ENCODE data around the gene CFAP100.

CFAP100 gene

GRCh38 chr3:126446791-126447190 lies 52.1 kb downstream of the CFAP100 start:
- no peak for DNase-seq

DNA sequence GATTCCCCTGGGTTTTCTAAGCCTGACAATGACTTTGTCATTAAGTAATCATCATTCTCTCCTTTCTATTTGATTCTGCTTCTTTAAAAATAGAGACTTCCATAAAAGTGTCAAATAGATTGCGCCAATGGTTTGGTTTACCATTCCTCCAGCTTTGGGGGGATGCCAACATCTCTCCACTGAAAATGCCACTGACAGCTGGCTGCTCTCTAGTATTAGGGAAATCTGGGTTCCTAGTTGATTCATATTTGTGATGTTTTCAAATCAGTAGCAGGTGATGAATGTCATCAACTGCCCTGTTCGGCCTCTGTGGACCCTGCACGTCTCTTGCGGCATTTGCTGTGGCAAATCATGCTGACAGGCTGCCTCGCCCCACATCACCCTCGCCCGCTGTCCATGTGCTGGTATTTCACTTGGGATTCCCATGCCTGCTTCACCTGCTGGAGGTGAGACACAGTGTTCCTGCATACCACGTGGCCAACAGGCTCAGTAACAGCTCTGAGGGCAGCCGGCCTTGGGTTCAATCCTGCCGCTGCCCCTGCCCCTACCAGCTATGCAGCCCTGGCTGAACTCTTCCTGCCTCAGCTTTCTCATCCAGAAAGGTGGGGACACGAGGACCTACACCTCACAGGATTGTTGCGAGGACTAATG lies 52.9 kb downstream of the CFAP100 start:
- DNase-seq = no peak

GRCh38 chr3:126448136-126448892 lies 53.6 kb downstream of the CFAP100 start:
- DNase-seq = no peak

DNA sequence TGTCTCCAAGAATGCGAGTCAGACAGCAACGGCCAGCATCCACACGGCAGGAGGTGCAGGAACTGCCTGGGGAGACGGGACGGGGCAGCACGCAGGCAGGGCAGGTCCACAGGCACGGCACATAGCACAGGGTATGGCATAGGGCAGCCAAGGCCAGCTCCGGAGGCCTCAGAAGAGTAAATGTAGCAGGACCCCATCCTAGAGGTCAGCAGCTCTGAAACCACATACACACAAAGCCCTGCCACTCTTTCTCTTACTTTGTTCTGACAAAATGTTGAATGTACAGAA lies 54.1 kb downstream of the CFAP100 start:
- no peak for DNase-seq

DNA sequence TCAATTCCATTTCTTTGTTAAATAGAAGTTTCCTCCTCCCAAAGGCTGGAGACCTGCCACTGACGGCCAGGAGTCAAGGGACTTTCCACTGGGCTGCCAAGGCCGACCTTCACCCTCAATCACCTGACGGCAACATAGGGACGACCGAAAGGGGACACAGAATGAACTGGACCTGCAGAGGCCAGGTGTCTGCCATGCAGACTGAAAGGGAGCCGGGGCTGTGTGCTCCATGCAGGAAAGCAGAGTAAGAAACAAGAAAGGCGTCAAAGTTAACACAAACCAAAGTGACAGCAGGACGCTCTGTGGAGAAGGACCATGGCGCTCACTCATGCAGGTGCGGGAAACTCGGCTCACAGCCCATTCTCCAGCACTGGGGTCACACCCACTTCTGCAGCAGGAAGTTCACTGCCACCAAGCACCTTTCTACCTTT lies 54.9 kb downstream of the CFAP100 start:
- DNase-seq = no peak

GRCh38 chr3:126450219-126450618 lies 55.5 kb downstream of the CFAP100 start:
- no peak for DNase-seq

DNA sequence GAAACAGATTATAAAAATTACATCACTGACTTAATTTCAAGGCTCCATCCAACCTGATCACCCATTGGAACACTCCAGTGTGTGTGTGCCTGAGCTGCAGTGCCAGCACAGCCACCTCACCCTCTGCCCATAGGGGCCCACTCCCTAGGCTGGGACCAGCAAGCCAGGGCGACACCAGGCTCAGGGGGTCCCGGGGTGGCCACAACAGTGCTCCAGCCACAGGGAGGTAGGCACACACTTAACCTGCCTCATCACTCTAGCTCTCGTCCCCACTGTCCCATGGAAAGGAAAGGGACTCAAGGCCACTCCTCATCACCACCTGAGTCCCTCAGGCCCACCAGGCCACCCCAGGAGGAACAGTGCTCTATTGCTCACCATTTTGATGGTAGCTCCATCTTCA lies 56.0 kb downstream of the CFAP100 start:
- DNase-seq = no peak

DNA sequence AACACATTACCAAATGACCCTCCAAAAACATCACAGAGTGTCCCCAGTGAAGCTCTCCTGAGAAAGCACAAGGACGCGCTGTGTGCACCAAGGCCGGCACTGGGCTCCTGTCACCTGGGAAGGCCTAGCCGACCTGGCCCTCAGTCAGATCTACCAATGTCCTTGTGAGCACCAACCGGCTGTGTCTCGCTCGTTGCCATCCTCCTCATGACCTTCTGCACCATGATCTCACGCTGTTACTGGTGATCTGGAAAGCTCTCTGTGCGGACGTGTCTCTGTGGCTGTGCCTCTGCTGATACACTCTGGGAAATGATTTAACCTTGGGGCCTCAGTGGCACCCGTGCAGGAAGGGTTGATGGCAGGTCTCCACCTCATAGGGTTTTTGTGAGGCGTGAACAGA lies 56.8 kb downstream of the CFAP100 start:
- DNase-seq = no peak

DNA sequence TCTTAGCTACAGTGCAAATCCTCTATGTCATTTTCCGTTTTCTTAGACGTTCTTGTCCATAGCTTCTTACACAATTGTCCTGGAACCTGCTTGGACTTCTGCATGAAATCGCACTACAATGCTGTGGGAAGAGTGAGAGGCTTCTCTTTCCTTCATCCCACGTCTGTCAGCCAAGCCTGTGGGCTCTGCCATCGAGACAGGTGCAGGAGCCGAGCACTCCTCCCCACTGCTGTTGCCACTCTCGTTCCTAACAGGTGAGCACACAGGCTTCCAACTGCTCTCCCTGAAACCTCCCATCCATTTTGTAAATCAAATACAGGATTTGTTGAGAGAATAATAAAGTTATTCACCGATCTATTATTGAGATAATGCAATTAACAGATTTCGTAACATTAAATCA lies 57.5 kb downstream of the CFAP100 start:
- DNase-seq = no peak

DNA sequence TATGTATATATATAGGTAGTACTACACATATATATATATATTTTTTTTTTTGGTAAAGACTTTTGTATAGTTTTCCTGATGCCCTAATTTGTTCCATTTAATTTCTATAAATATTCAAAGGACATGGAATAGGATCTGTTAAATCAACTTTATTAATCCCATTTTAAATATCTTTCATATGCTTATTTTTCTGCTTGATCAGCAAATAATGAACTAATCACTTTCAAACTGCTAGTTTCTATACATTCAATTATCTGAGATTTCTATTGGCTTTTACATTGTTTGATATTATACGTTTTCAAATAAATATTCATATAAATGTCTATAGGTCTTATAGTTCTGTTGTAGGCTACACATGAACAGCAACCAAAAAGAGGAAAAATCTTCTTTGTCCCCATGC lies 59.3 kb downstream of the CFAP100 start:
- DNase-seq = no peak

- no peak for DNase-seq
Measured at GRCh38 chr3:126454437-126455198, 59.9 kb downstream of the CFAP100 start.

DNA sequence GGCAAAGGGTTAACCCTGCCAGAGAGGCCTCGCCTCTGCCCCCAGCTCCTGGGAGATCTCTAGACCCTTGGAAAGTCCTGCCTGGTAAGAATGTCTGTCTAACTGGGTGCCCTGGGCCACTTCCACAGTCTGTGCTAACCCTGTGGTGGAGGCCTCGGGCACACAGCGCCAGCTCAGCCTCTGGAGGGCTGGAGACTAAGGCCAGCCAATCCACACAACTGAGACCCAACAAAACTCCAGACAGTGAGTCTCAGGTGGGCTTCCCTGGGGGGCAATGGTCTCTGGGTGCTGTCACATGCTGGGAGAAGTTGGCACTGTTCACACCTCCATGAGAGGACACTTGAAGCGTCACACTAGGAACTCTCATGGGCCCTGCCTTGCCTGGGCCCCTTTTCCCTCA lies 61.5 kb downstream of the CFAP100 start:
- no peak for DNase-seq

DNA sequence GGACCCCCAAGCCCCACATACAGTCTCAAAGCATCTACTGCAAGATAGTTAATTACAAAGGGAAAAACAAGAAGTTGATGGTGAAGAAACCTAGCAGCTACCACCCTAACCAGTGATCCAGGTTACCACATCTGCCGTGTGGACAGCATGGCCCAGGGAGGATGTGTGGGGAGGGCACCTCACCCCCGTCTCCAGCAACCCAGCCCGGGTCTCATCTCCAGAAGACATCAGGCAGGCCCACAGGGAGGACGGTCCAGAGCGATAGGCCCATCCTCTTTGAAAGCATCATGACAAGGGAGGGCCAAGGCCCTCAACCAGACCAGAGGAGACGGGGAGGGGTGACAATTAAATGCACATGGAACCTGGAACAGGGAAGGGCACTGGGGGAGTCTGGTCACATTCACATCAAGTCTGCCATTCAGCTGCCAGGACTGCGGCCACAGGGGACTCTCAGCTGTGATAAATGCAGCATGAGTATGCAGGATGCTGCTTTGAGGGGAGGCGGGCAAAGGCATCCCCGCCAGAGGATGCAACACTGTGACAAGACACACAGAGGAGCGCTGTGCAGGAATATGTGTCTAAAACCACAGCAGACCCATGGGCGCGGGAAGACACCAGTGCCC lies 62.2 kb downstream of the CFAP100 start:
- no peak for DNase-seq

GRCh38 chr3:126459111-126459762 lies 64.5 kb downstream of the CFAP100 start:
- DNase-seq = no peak

DNA sequence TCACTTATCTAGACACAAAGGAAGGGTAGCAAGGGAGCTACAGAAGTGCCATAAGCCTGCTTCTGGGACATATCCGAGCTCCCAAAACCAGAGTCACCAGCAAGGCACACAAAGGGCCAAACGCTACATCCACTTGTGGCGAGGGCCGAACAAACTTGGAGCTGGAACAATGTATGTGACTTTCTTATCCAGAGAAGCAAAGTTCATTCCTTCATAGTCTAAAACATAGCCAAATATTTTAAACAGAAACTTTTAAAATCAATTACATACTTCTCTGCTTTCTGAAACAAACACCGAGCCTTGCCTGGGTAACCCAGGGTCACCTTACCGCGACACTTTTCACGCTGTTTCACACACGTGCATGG lies 65.0 kb downstream of the CFAP100 start:
- DNase-seq = no peak

- no peak for DNase-seq
Measured at GRCh38 chr3:126460381-126460780, 65.7 kb downstream of the CFAP100 start.

DNA sequence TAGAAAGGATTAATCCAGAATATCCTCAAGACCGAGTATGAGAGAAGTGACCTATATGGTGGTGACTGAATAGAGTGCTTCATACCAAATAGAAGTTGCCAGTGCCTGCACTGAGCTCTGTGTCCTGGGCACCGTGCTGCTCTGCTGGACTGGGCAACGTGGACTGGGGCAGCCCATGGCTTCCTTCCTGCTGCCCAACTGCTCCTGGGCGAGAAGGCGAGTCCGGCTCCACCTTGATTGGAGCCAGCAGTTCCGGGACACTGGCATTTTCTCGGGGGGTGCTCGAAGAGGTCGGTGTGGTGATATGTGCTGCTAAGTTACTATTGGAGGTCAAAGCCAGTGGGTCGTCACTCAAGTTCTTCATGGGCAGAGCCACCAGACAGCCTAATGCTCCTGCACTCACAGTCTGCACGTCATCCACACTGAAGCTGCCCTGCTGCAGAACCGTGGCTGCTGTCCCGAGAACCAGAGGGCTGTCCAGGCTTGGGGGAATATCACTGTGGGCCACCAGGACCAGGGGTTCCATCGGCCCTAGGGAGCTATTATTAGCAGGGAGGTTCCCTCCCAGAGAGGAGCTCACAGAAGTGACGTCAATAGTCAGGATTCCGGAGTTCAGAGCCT lies 66.9 kb downstream of the CFAP100 start:
- DNase-seq = no peak

- DNase-seq = no peak
Measured at GRCh38 chr3:126463521-126463920, 68.8 kb downstream of the CFAP100 start.

- no peak for DNase-seq
Measured at GRCh38 chr3:126464093-126464492, 69.4 kb downstream of the CFAP100 start.

DNA sequence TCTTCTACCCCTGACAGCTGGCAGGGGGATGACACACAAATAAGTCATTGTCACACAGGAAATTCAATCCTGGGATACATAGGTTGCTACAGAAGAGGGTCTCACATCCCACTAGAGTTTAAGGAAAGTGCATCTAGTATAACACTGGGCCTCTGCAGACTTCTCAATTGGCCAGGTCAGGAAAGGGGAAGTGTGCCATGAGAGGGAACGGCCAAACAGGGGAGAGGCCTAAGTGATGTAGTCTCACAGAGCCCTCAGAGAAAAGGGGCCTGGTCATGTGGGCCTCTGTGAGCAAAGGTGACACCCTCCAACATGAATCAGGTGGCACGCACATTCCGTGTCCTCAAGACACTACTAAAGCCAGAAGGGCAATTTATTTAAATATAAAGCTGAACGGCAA lies 69.8 kb downstream of the CFAP100 start:
- peak; percentile 74 for DNase-seq

DNA sequence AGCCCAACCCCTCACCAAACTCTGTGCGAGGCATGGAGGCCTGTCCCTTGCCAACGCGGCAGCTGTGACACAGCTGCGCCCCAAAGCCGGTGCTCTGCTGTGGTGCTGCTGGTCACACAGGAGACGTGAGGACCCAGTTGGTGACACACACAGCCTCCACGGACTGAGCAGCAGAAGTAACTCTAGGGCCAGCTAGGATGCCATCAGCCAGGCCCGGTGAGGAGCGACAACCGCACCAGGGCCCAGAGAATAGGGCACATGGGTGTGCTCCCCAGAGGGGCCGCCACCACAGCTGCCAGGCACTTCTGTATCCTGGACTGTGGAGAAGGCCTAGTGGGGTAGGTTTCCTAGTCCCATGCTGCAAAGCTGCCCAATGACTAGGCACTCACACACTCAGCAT lies 70.3 kb downstream of the CFAP100 start:
- no peak for DNase-seq

- DNase-seq = peak; percentile 92
Measured at GRCh38 chr3:126465928-126466544, 71.3 kb downstream of the CFAP100 start.

Measured in MV-4-11 (cell line).